HL-60 (cell line): ENCODE data around the gene RCC2.

Source experiments
- DNase-seq, 2 experiments: peaks; one replicate each; pipeline ENCODE4 v3.0.0-alpha.2; 2010 to 2020; ENCODE audit warnings: low read depth in 1 of 2, low spot score in 1 of 2
- H3K27ac ChIP-seq: fragments of 250-450 bp; sonication (Bioruptor Pico); replicated peaks from 2 replicates; pipeline ENCODE4 v1.5.1; 2020; ENCODE audit warnings: mild to moderate bottlenecking, moderate library complexity
- H3K27me3 ChIP-seq: fragments of 250-450 bp; sonication (Bioruptor Pico); 2 replicates; pipeline ENCODE4 v1.5.1; 2021; ENCODE audit warnings: mild to moderate bottlenecking, moderate library complexity; ENCODE audit not compliant: insufficient read depth, poor library complexity, severe bottlenecking
- H3K4me3 ChIP-seq: replicated peaks from 2 replicates; pipeline ENCODE4 v1.5.1; 2011; ENCODE audit warnings: mild to moderate bottlenecking, control low read depth, low read length; ENCODE audit not compliant: insufficient read depth
- CTCF ChIP-seq: IDR thresholded peaks from one replicate; pipeline ENCODE4 v1.5.1; 2011; ENCODE audit warnings: low read length, control low read depth, inconsistent platforms; ENCODE audit not compliant: insufficient read depth
- GABPA ChIP-seq: IDR thresholded peaks from 2 replicates; pipeline ENCODE4 v1.6.1; 2012; ENCODE audit warnings: low read depth
- POLR2AphosphoS5 ChIP-seq: IDR thresholded peaks from 2 replicates; pipeline ENCODE4 v1.6.1; 2012; ENCODE audit warnings: low read depth
- REST ChIP-seq: IDR thresholded peaks from 2 replicates; pipeline ENCODE4 v1.6.1; 2012; ENCODE audit warnings: low read depth; ENCODE audit not compliant: insufficient replicate concordance
- SPI1 ChIP-seq: IDR thresholded peaks from 2 replicates; pipeline ENCODE4 v1.6.1; 2012; ENCODE audit warnings: low read depth, mild to moderate bottlenecking, borderline replicate concordance

RCC2 gene

GRCh38 chr1:17465228-17465627, 25.8 kb upstream of the RCC2 start:
- H3K4me3 ChIP-seq = no peak overlapping the region
- H3K27ac ChIP-seq = no peak overlapping the region
- H3K27me3 ChIP-seq = no peaks in the 10 kb centered on the region
- DNase-seq = no peak
- TF ChIP-seq SPI1 = no peak
- TF ChIP-seq CTCF = no peak
- no peak for TF ChIP-seq GABPA
- TF ChIP-seq REST = no peak
- TF ChIP-seq POLR2AphosphoS5 = no peak

- no peak for TF ChIP-seq POLR2AphosphoS5
- TF ChIP-seq SPI1 = no peak
- no peak for TF ChIP-seq CTCF
- no peak for TF ChIP-seq REST
- TF ChIP-seq GABPA = no peak
- no peak overlapping the region for H3K27ac ChIP-seq
- no peak for DNase-seq
Observed at GRCh38 chr1:17463991-17464390, 24.5 kb upstream of the RCC2 start.

GRCh38 chr1:17462669-17463068, 23.2 kb upstream of the RCC2 start:
- Histone ChIP-seq H3K4me3 (no peak overlapping the region), H3K27ac (no peak overlapping the region), H3K27me3 (no peaks in the 10 kb centered on the region)
- no peak for TF ChIP-seq POLR2AphosphoS5
- no peak for TF ChIP-seq REST
- TF ChIP-seq SPI1 = no peak
- no peak for TF ChIP-seq CTCF
- TF ChIP-seq GABPA = no peak
- no peak for DNase-seq

More at GRCh38 chr1:17463991-17464390, 24.5 kb upstream of the RCC2 start:
- Histone ChIP-seq H3K4me3 (no peak overlapping the region), H3K27me3 (no peaks in the 10 kb centered on the region)
